K562 (cell line): ENCODE results near the gene NUDT4B. TPM values are rescaled to one million over a fixed set of nuclear protein-coding genes. Genes with fewer than 3 reads are reported as not detected.
"Not testable (repeated sequence)": the region's sequence is repeated elsewhere in the genome, so short reads cannot be mapped to it uniquely, and the experiment has no call there.

Source experiments
- ATAC-seq: fragments of 200-7000 bp; cut with Tn5 transposase; 3 replicates; pipeline ENCODE4 v1.9.1; 2020; ENCODE audit warnings: moderate library complexity
- BruUV-seq: library from RNA; stranded (reverse); fragments of 400-500 nt; replicated peaks from 2 replicates; lab custom pipeline; 2021; lab: Mats Ljungman, UMichigan
- CTCF ChIA-PET: fragments of 300-600 bp; formaldehyde crosslinking; extraction: SDS; loops from one replicate; lab custom pipeline; 2021; ENCODE audit warnings: low intra/inter-chr PET ratio; lab: Yijun Ruan, JAX
- POLR2A ChIA-PET: fragments of 300-600, 350-650 bp; sonication (Branson Sonifier 250); formaldehyde crosslinking; extraction: SDS; loops from one replicate; lab custom pipeline; 2021; ENCODE audit warnings: antibody characterized with exemption, inconsistent platforms; lab: Yijun Ruan, JAX
- DNase-seq, 4 experiments: peaks; one replicate each; pipeline versions ENCODE4 v3.0.0 to v3.0.0-alpha.2; 2011 to 2018; ENCODE audit warnings: low spot score in 3 of 4, mixed read lengths in 3 of 4; ENCODE audit errors: extremely low read depth in 1 of 4
- FAIRE-seq: peaks from 2 replicates; lab custom pipeline; 2011; peaks lifted over from hg19 to GRCh38; lab: Jason Lieb, UNC
- H2AFZ ChIP-seq: 2 replicates; pipeline ENCODE4 v1.6.0; 2011; ENCODE audit warnings: low read depth, low read length, control low read depth, inconsistent platforms
- H3K27ac ChIP-seq: fragments of 200-600 bp; 3 replicates; pipeline ENCODE4 v1.8.0; 2011; ENCODE audit warnings: low read depth, mild to moderate bottlenecking, control low read depth, inconsistent platforms, low read length, moderate library complexity, mixed read lengths; ENCODE audit errors: extremely low read depth
- H3K27me3 ChIP-seq, 2 experiments: fragments of 300-600 bp in 1 of 2; 2 replicates in 1 of 2; 3 replicates in 1 of 2; pipeline versions ENCODE4 v1.6.0 to v1.8.0; 2011; ENCODE audit warnings: inconsistent platforms in 2 of 2, low read length in 2 of 2, mild to moderate bottlenecking in 1 of 2, mixed read lengths in 1 of 2, moderate library complexity in 1 of 2; ENCODE audit not compliant: control insufficient read depth in 2 of 2, insufficient read depth in 2 of 2
- H3K36me3 ChIP-seq: fragments of 300-600 bp; 3 replicates; pipeline ENCODE4 v1.8.0; 2011; ENCODE audit warnings: mild to moderate bottlenecking, low read length, inconsistent platforms; ENCODE audit not compliant: control insufficient read depth, insufficient read depth
- H3K4me1 ChIP-seq, 2 experiments: fragments of 200-600 bp in 1 of 2; replicated peaks in 1 of 2; 2 replicates in 1 of 2; 3 replicates in 1 of 2; pipeline versions ENCODE4 v1.5.1 to v1.8.0; 2011; ENCODE audit warnings: inconsistent platforms in 2 of 2, low read length in 2 of 2, mild to moderate bottlenecking in 1 of 2, mixed read lengths in 1 of 2, moderate library complexity in 1 of 2; ENCODE audit not compliant: control insufficient read depth in 2 of 2, insufficient read depth in 2 of 2
- H3K4me2 ChIP-seq: 2 replicates; pipeline ENCODE4 v1.6.1; 2011; ENCODE audit warnings: low read length, control low read depth, inconsistent platforms, mixed read lengths; ENCODE audit not compliant: insufficient read depth
- H3K4me3 ChIP-seq: fragments of 200-600 bp; sonication (generic), shearing (Covaris generic); 2 replicates; pipeline ENCODE4 v1.5.1; 2016; ENCODE audit warnings: control low read depth, inconsistent platforms
- H3K79me2 ChIP-seq: fragments of 200-600 bp; 3 replicates; pipeline ENCODE4 v1.8.0; 2011; ENCODE audit warnings: low read length, inconsistent platforms; ENCODE audit not compliant: control insufficient read depth, insufficient read depth
- H3K9ac ChIP-seq, 2 experiments: 2 replicates each; pipeline versions ENCODE4 v1.6.0 to v1.6.1; 2011; ENCODE audit warnings: low read depth in 2 of 2, low read length in 2 of 2, control low read depth in 1 of 2, inconsistent platforms in 1 of 2, mild to moderate bottlenecking in 1 of 2, mixed read lengths in 1 of 2; ENCODE audit not compliant: insufficient read depth in 1 of 2
- H3K9me1 ChIP-seq: one replicate; pipeline ENCODE4 v1.6.0; 2011; ENCODE audit warnings: inconsistent platforms, mild to moderate bottlenecking, low read length, moderate library complexity; ENCODE audit not compliant: control insufficient read depth, insufficient read depth
- H3K9me3 ChIP-seq: replicated peaks from 2 replicates; pipeline ENCODE4 v1.5.1; 2011; ENCODE audit warnings: low read depth, low read length, inconsistent platforms; ENCODE audit not compliant: control insufficient read depth, insufficient read depth
- H4K20me1 ChIP-seq: replicated peaks from 2 replicates; pipeline ENCODE4 v1.6.1; 2011; ENCODE audit warnings: low read length, inconsistent platforms, mixed read lengths; ENCODE audit not compliant: control insufficient read depth, insufficient read depth
- WGBS: fragments of 100-300 bp; shearing (Covaris generic); methylation state at CpG from one replicate; pipeline ENCODE4 v1.1.6; 2016; ENCODE audit warnings: low coverage, mixed read lengths; ENCODE audit not compliant: insufficient coverage; ENCODE audit errors: missing lambda C conversion rate; 5-methylcytosine and 5-hydroxymethylcytosine counted together
- in situ Hi-C: fragments of 300-500 bp; cut with MboI; formaldehyde crosslinking; loops from 4 replicates; pipeline ENCODE4 v1.15.0; 2018; ENCODE audit warnings: inconsistent platforms, mixed read lengths
- intact Hi-C: fragments of 100-400 bp; cut with micrococcal nuclease; formaldehyde crosslinking; loops from 2 replicates; pipeline ENCODE4 v1.14.2; 2022
- polyA plus RNA-seq, 8 experiments: library from polyadenylated mRNA; depleted of rRNA in 4 of 8; stranded (reverse) in 5 of 8; unstranded in 3 of 8; fragments of >200 nt; fragmentation: Nextera tagmentation in 2 of 8; fragmentation: Illumina TruSeq in 1 of 8; extraction: Ambion mirVana in 2 of 8; extraction: Trizol in 1 of 8; gene quantifications; 2 replicates each; pipeline versions ENCODE4 v1.2.1 to v1.2.3, GENCODE V29; 2011 to 2014; ENCODE audit warnings: inconsistent platforms in 1 of 8, missing spikeins in 1 of 8
- total RNA-seq, 7 experiments: library from RNA; depleted of rRNA in 6 of 7; stranded (reverse); fragments of >200 nt in 6 of 7; fragmentation: Illumina TruSeq in 2 of 7; extraction: Trizol in 2 of 7; gene quantifications; 2 replicates each; pipeline versions ENCODE4 v1.2.1 to v1.2.3, GENCODE V29; 2011 to 2021; ENCODE audit warnings: low replicate concordance in 1 of 7

NUDT4B gene
- total and polyA plus RNA-seq, 9 of the 15 experiments (the other 6 are each of a cell fraction or from before 2014, with no cell fraction given): 0.06 to 58.0 (median 14.2) TPM; not detected in 1

GRCh38 chr1:148724872-148725271, 23.7 kb upstream of the NUDT4B start:
- CTCF ChIA-PET, FAIRE-seq, H3K4me2 ChIP-seq, H2AFZ ChIP-seq, H3K9me3 ChIP-seq, H3K36me3 ChIP-seq, H3K9ac ChIP-seq, BruUV-seq, H3K9me1 ChIP-seq, H3K4me1 ChIP-seq, DNase-seq, in situ Hi-C loops, intact Hi-C loops, H3K27ac ChIP-seq, ATAC-seq, H3K4me3 ChIP-seq, H3K79me2 ChIP-seq, H3K27me3 ChIP-seq, POLR2A ChIA-PET, H4K20me1 ChIP-seq: not testable (repeated sequence)
- no CpG with 5 or more reads among the region's 3 CpGs for WGBS

- in situ Hi-C loops, BruUV-seq, H3K4me3 ChIP-seq, H4K20me1 ChIP-seq, H3K9me1 ChIP-seq, H3K4me1 ChIP-seq, H3K9me3 ChIP-seq, H3K36me3 ChIP-seq, DNase-seq, H2AFZ ChIP-seq, intact Hi-C loops, CTCF ChIA-PET, H3K9ac ChIP-seq, ATAC-seq, H3K27ac ChIP-seq, H3K79me2 ChIP-seq, H3K27me3 ChIP-seq, FAIRE-seq, POLR2A ChIA-PET, H3K4me2 ChIP-seq: not testable (repeated sequence)
- no CpG with 5 or more reads among the region's 2 CpGs for WGBS
Observed at GRCh38 chr1:148727862-148728261, 20.7 kb upstream of the NUDT4B start.

GRCh38 chr1:148729128-148729527, 19.4 kb upstream of the NUDT4B start:
- not testable (repeated sequence) for DNase-seq

GRCh38 chr1:148729541-148729940, 19.0 kb upstream of the NUDT4B start:
- no CpG with 5 or more reads among the region's 2 CpGs for WGBS
- H3K36me3 ChIP-seq, H2AFZ ChIP-seq, H3K9ac ChIP-seq, POLR2A ChIA-PET, H3K27ac ChIP-seq, in situ Hi-C loops, H3K4me3 ChIP-seq, BruUV-seq, H3K9me1 ChIP-seq, H3K4me1 ChIP-seq, H4K20me1 ChIP-seq, FAIRE-seq, CTCF ChIA-PET, H3K4me2 ChIP-seq, H3K9me3 ChIP-seq, DNase-seq, H3K79me2 ChIP-seq, intact Hi-C loops, H3K27me3 ChIP-seq: not testable (repeated sequence)
- peak; percentile 19; the same call in 2 of the 3 replicates for ATAC-seq

More at GRCh38 chr1:148729128-148729527, 19.4 kb upstream of the NUDT4B start:
- H3K27ac ChIP-seq, CTCF ChIA-PET, H3K9me1 ChIP-seq, H3K36me3 ChIP-seq, H3K4me2 ChIP-seq, H3K4me1 ChIP-seq, H3K79me2 ChIP-seq, H3K9me3 ChIP-seq, H3K4me3 ChIP-seq, H3K9ac ChIP-seq, BruUV-seq, H4K20me1 ChIP-seq, POLR2A ChIA-PET, H2AFZ ChIP-seq, intact Hi-C loops, H3K27me3 ChIP-seq, in situ Hi-C loops: not testable (repeated sequence)
- FAIRE-seq (peak; percentile 68), ATAC-seq (peak; percentile 43)
- WGBS: no CpG with 5 or more reads among the region's 3 CpGs
